Heart right ventricle (tissue), 16 donors: ENCODE results near the gene PDE4D. TPM values are rescaled to one million over a fixed set of nuclear protein-coding genes. Genes with fewer than 3 reads are reported as not detected.
"Not testable (repeated sequence)": the region's sequence is repeated elsewhere in the genome, so short reads cannot be mapped to it uniquely, and the experiment has no call there.

Source experiments
- ATAC-seq, 8 donors: fragments of 200-7000 bp; cut with Tn5 transposase; one replicate each; pipeline ENCODE4 v1.9.1; 2020; ENCODE audit warnings: mild to moderate bottlenecking in 8 of 8, moderate library complexity in 8 of 8, moderate number of reproducible peaks in 1 of 8
- DNase-seq, 2 donors: peaks; one replicate each; pipeline ENCODE4 v3.0.0-alpha.2; 2020
- H3K27ac ChIP-seq, 10 donors: fragments of 200-600 bp; sonication (generic) in 2 of 10; one replicate each; pipeline versions ENCODE4 v1.5.0 to v1.8.0; 2020 to 2022; ENCODE audit warnings: mild to moderate bottlenecking in 3 of 10
- H3K27me3 ChIP-seq, 7 donors: fragments of 200-600 bp; one replicate each; pipeline ENCODE4 v1.8.0; 2021 to 2022; ENCODE audit warnings: mild to moderate bottlenecking in 2 of 7
- H3K36me3 ChIP-seq, 9 donors: fragments of 200-600 bp; sonication (generic) in 1 of 9; one replicate each; pipeline versions ENCODE4 v1.5.0 to v1.8.0; 2020 to 2022; ENCODE audit warnings: mild to moderate bottlenecking in 2 of 9
- H3K4me1 ChIP-seq, 9 donors: fragments of 200-600 bp; sonication (generic) in 1 of 9; one replicate each; pipeline versions ENCODE4 v1.5.0 to v1.8.0; 2020 to 2022; ENCODE audit warnings: mild to moderate bottlenecking in 4 of 9
- H3K4me3 ChIP-seq, 10 donors: fragments of 200-600 bp; sonication (generic) in 2 of 10; one replicate each; pipeline versions ENCODE4 v1.5.0 to v1.8.0; 2020 to 2022; ENCODE audit warnings: mild to moderate bottlenecking in 7 of 10, moderate library complexity in 2 of 10
- H3K9me3 ChIP-seq, 11 donors: fragments of 200-600 bp in 10 of 11; sonication (generic) in 2 of 11; one replicate each; pipeline versions ENCODE4 v1.5.0 to v1.8.0; 2013 to 2022; ENCODE audit warnings: mild to moderate bottlenecking in 2 of 11, control low read depth in 1 of 11, moderate library complexity in 1 of 11
- CTCF ChIP-seq, 9 donors: fragments of 200-600 bp; sonication (generic) in 2 of 9; IDR thresholded peaks; one replicate each; pipeline versions ENCODE4 v1.5.0 to v1.8.0; 2021 to 2022; ENCODE audit warnings: antibody characterized with exemption in 9 of 9, mild to moderate bottlenecking in 5 of 9, moderate library complexity in 1 of 9
- WGBS, 2 donors: extraction: QIAGEN DNeasy Blood & Tissue Kit; methylation state at CpG; one replicate each; pipeline ENCODE4 v1.1.7; 2013; ENCODE audit warnings: inconsistent platforms in 1 of 2; 5-methylcytosine and 5-hydroxymethylcytosine counted together
- intact Hi-C, 10 donors: fragments of 100-400 bp; cut with DNase I; formaldehyde crosslinking; loops; one replicate each; pipeline versions ENCODE4 v1.11.1 to v1.14.2; 2022
- polyA plus RNA-seq, 2 donors: library from polyadenylated mRNA; stranded (reverse); fragments of 200-250 nt; gene quantifications; one replicate each; pipeline ENCODE4 v1.2.3, GENCODE V29; 2013
- total RNA-seq, 10 donors: library from RNA; stranded (reverse); fragmentation: NEBNext Ultra II Directional in 3 of 10; extraction: Animal tissue kit (Norgen Biotek cat#: 25700) in 3 of 10; gene quantifications; one replicate each; pipeline versions ENCODE4 v1.2.1 to v1.2.4, GENCODE V29; 2021 to 2023
- donor health status: Arrhythmogenic right ventricular cardiomyopathy.
- donor health status: ischemic (EF 13 %, LVEDD 7.1; RV severe dilation, severe dysfunction).
- donor health status: healthy with polysubstance abuse.
- donor health status: DM: no; HTN: yes; CAD: no.
- donor health status: DM: no; HTN: no; CAD: no.
- donor health status: ischemic (EF 25% LVEDD 6.9; RV normal size, moderate dysfunction).
- donor health status: ischemic (EF 25% LVEDD 5.7; RV mildly dilated, moderate dysfunction).
- donor health status: healthy.
- donor health status: DM: yes; HTN: yes; CAD: no.
- donor health status: Ischemic cardiomyopathy.
- donor health status: ischemic (EF 35%, LVEDD 5.7; RV mildly dilated, moderate dysfunction).
- donor health status: nonischemic (EF 11% LVEDD 7.7; RV severe dilation, severe dysfunction).
- donor health status: DM: yes; HTN: yes; CAD: no.
- donor health status: PGD.
- donor health status: ischemic (EF 29% LVEDD 5.4; RV normal size, mild dysfunction).
- donor health status: nonischemic (EF 23%, LVEDD 6.1; RV moderate dilation, normal function).

The PDE4D gene
- total and polyA plus RNA-seq, 12 donors: 5.8 to 83.2 (median 39.5) TPM

- TF ChIP-seq CTCF (IDR thresholded peaks at IDR 0.05): no peak
- peak overlapping the region in 2 of 10 donors; percentile 10 to 70 for H3K27ac ChIP-seq
- peaks cover 0 to 46% (median 30%) of the 10 kb centered on the region in 7 donors for H3K27me3 ChIP-seq
- no peaks in the 10 kb centered on the region for H3K9me3 ChIP-seq
- DNase-seq (peak; percentile 4 to 16), ATAC-seq (peak in 3 of 8 donors; percentile 24 to 48 (median 37))
- peak overlapping the region in 6 of 10 donors; percentile 20 to 64 (median 58) for H3K4me3 ChIP-seq
- intact Hi-C loops: no loop called here
- peaks cover 0 to 28% (median 13%) of the 10 kb centered on the region in 9 donors for H3K4me1 ChIP-seq
- 36 to 37% methylated on average over 7 of the region's 7 CpGs for WGBS, 2 donors
- no peaks in the 10 kb centered on the region for H3K36me3 ChIP-seq
Observed at GRCh38 chr5:59766427-59767210, 126.9 kb downstream of the PDE4D start.

- H3K36me3 ChIP-seq: no peaks in the 10 kb centered on the region
- intact Hi-C loops: no loop called here
- peaks cover 0 to 32% (median 13%) of the 10 kb centered on the region in 9 donors for H3K4me1 ChIP-seq
- H3K27me3 ChIP-seq: peaks cover 0 to 41% (median 30%) of the 10 kb centered on the region in 7 donors
- no peak overlapping the region for H3K27ac ChIP-seq
- DNase-seq (no peak), ATAC-seq (no peak)
- WGBS, 2 donors: 80 to 92% methylated on average over 2 of the region's 2 CpGs
- H3K4me3 ChIP-seq: no peak overlapping the region
- TF ChIP-seq CTCF (IDR thresholded peaks at IDR 0.05): no peak
- no peaks in the 10 kb centered on the region for H3K9me3 ChIP-seq
Observed at GRCh38 chr5:59765446-59765845, 128.1 kb downstream of the PDE4D start.

GRCh38 chr5:59764361-59764760 lies 129.2 kb downstream of the PDE4D start:
- Histone ChIP-seq H3K4me1 (peaks cover 0 to 32% (median 13%) of the 10 kb centered on the region in 9 donors), H3K4me3 (no peak overlapping the region), H3K27ac (no peak overlapping the region), H3K9me3 (no peaks in the 10 kb centered on the region), H3K27me3 (peaks cover 0 to 31% (median 27%) of the 10 kb centered on the region in 7 donors), H3K36me3 (no peaks in the 10 kb centered on the region)
- ATAC-seq: no peak
- DNase-seq: no peak
- intact Hi-C loops: no loop called here
- 96% methylated on average over 3 of the region's 3 CpGs for WGBS, 2 donors
- no peak for TF ChIP-seq CTCF (IDR thresholded peaks at IDR 0.05)

- peaks cover 0 to 25% (median 9%) of the 10 kb centered on the region in 9 donors for H3K4me1 ChIP-seq
- intact Hi-C loops: no loop called here
- peaks cover 0 to 27% (median 21%) of the 10 kb centered on the region in 7 donors for H3K27me3 ChIP-seq
- no peak overlapping the region for H3K4me3 ChIP-seq
- no peak overlapping the region for H3K27ac ChIP-seq
- H3K36me3 ChIP-seq: no peaks in the 10 kb centered on the region
- 73 to 90% methylated on average over 2 of the region's 2 CpGs for WGBS, 2 donors
- no peaks in the 10 kb centered on the region for H3K9me3 ChIP-seq
- ATAC-seq (no peak), DNase-seq (no peak)
- no peak for TF ChIP-seq CTCF (IDR thresholded peaks at IDR 0.05)
Observed at GRCh38 chr5:59763541-59763940, 130.0 kb downstream of the PDE4D start.

- Histone ChIP-seq H3K4me1 (peaks cover 0 to 17% (median 7%) of the 10 kb centered on the region in 9 donors), H3K27me3 (peaks cover 0 to 19% (median 9%) of the 10 kb centered on the region in 7 donors)
- DNase-seq, H3K4me3 ChIP-seq, H3K36me3 ChIP-seq, H3K27ac ChIP-seq, intact Hi-C loops, H3K9me3 ChIP-seq, ATAC-seq: not testable (repeated sequence)
- WGBS, 2 donors: 92 to 94% methylated on average over 5 of the region's 5 CpGs
Observed at GRCh38 chr5:59762232-59762631, 131.3 kb downstream of the PDE4D start.
